Smooth muscle cell (in vitro differentiated cells): ENCODE data around the gene TTC28. TPM values are rescaled to one million over a fixed set of nuclear protein-coding genes. Genes with fewer than 3 reads are reported as not detected.
"Not testable (repeated sequence)": the region's sequence is repeated elsewhere in the genome, so short reads cannot be mapped to it uniquely, and the experiment has no call there.

Source experiments
- DNase-seq: peaks from one replicate; lab custom pipeline; 2025; ENCODE audit not compliant: unreplicated experiment; lab: John Stamatoyannopoulos, UW
- H2AFZ ChIP-seq: fragments of 200-600 bp; sonication (generic); 2 replicates; pipeline ENCODE4 v1.6.0; 2016; ENCODE audit warnings: antibody characterized with exemption, low read depth, mild to moderate bottlenecking
- H3F3A ChIP-seq: fragments of 200-600 bp; sonication (generic); 2 replicates; pipeline ENCODE4 v1.6.0; 2017; ENCODE audit warnings: antibody characterized with exemption, low read depth
- H3K27ac ChIP-seq: fragments of 200-600 bp; sonication (generic); 2 replicates; pipeline ENCODE4 v1.5.1; 2016; ENCODE audit warnings: low read depth, mild to moderate bottlenecking
- H3K27me3 ChIP-seq: fragments of 200-600 bp; sonication (generic); 2 replicates; pipeline ENCODE4 v1.6.1; 2016; ENCODE audit warnings: low read depth, mild to moderate bottlenecking
- H3K36me3 ChIP-seq: fragments of 200-600 bp; sonication (generic); 2 replicates; pipeline ENCODE4 v1.5.1; 2016; ENCODE audit warnings: low read depth
- H3K4me1 ChIP-seq: fragments of 200-600 bp; sonication (generic); 2 replicates; pipeline ENCODE4 v1.5.1; 2016; ENCODE audit warnings: low read depth
- H3K4me2 ChIP-seq: fragments of 200-600 bp; sonication (generic); 2 replicates; pipeline ENCODE4 v1.6.0; 2016; ENCODE audit warnings: mild to moderate bottlenecking
- H3K4me3 ChIP-seq: fragments of 200-600 bp; sonication (generic); 2 replicates; pipeline ENCODE4 v1.5.1; 2016; ENCODE audit warnings: mild to moderate bottlenecking
- H3K79me2 ChIP-seq: fragments of 200-600 bp; sonication (generic); 2 replicates; pipeline ENCODE4 v1.6.0; 2016; ENCODE audit warnings: low read depth, mild to moderate bottlenecking
- H3K9ac ChIP-seq: fragments of 200-600 bp; sonication (generic); 2 replicates; pipeline ENCODE4 v1.6.0; 2016; ENCODE audit warnings: low read depth
- H3K9me3 ChIP-seq: fragments of 200-600 bp; sonication (generic); replicated peaks from 2 replicates; pipeline ENCODE4 v1.5.1; 2016; ENCODE audit warnings: low read depth
- H4K20me1 ChIP-seq: fragments of 200-600 bp; sonication (generic); 2 replicates; pipeline ENCODE4 v1.6.0; 2016; ENCODE audit warnings: low read depth
- CTCF ChIP-seq: fragments of 200-600 bp; sonication (generic); IDR thresholded peaks from 2 replicates; pipeline ENCODE4 v1.5.1; 2017; ENCODE audit warnings: borderline replicate concordance, mild to moderate bottlenecking, antibody characterized with exemption; ENCODE audit not compliant: insufficient read depth, poor library complexity, severe bottlenecking
- WGBS: methylation state at CpG from one replicate; pipeline ENCODE4 v1.1.7; 2016; ENCODE audit warnings: low lambda C conversion rate; 5-methylcytosine and 5-hydroxymethylcytosine counted together
- polyA plus RNA-seq: library from polyadenylated mRNA; unstranded; fragments of >200 nt; fragmentation: Nextera tagmentation; extraction: Ambion mirVana; gene quantifications from 2 replicates; pipeline ENCODE4 v1.2.1, GENCODE V29; 2016
- total RNA-seq: library from RNA; depleted of rRNA; stranded (reverse); fragments of >200 nt; gene quantifications from 2 replicates; pipeline ENCODE4 v1.2.3, GENCODE V29; 2014

TTC28 gene
- total and polyA plus RNA-seq, 2 experiments from 2014 or later: 6.3 to 17.9 TPM

GRCh38 chr22:28521451-28521850 lies 158.2 kb downstream of the TTC28 start:
- H3K4me3 ChIP-seq: no peak overlapping the region
- H3K27me3 ChIP-seq: no peaks in the 10 kb centered on the region
- no peak for TF ChIP-seq CTCF
- no peaks in the 10 kb centered on the region for H3K36me3 ChIP-seq
- H3F3A ChIP-seq: no peaks in the 10 kb centered on the region
- no peak overlapping the region for H3K9ac ChIP-seq
- 74% methylated on average over 3 of the region's 3 CpGs for WGBS
- no peak overlapping the region for H2AFZ ChIP-seq
- DNase-seq: no peak
- no peak overlapping the region for H3K27ac ChIP-seq
- no peaks in the 10 kb centered on the region for H4K20me1 ChIP-seq
- H3K9me3 ChIP-seq: no peaks in the 10 kb centered on the region
- H3K79me2 ChIP-seq: no peaks in the 10 kb centered on the region
- H3K4me1 ChIP-seq: no peaks in the 10 kb centered on the region
- no peak overlapping the region for H3K4me2 ChIP-seq

GRCh38 chr22:28514321-28514821 lies 165.3 kb downstream of the TTC28 start:
- Histone ChIP-seq H3K4me1 (no peaks in the 10 kb centered on the region), H3F3A (no peaks in the 10 kb centered on the region), H3K9me3 (no peaks in the 10 kb centered on the region), H3K36me3 (no peaks in the 10 kb centered on the region), H4K20me1 (no peaks in the 10 kb centered on the region), H3K27ac (no peak overlapping the region), H3K4me2 (no peak overlapping the region), H3K79me2 (no peaks in the 10 kb centered on the region), H3K4me3 (no peak overlapping the region), H2AFZ (no peak overlapping the region), H3K27me3 (no peaks in the 10 kb centered on the region), H3K9ac (no peak overlapping the region)
- no peak for DNase-seq
- no peak for TF ChIP-seq CTCF
- WGBS: 92% methylated on average over 3 of the region's 3 CpGs

- not testable (repeated sequence) for H3K27me3 ChIP-seq, H3K4me3 ChIP-seq, H4K20me1 ChIP-seq, H3K4me2 ChIP-seq, H2AFZ ChIP-seq, DNase-seq, H3K79me2 ChIP-seq, H3K9me3 ChIP-seq, H3K4me1 ChIP-seq, H3K36me3 ChIP-seq, H3K27ac ChIP-seq, H3F3A ChIP-seq, H3K9ac ChIP-seq
- 100% methylated on average over 2 of the region's 2 CpGs for WGBS
These were observed 167.3 kb downstream of the TTC28 start for GRCh38 chr22:28512387-28512786.

GRCh38 chr22:28507896-28508295 lies 171.7 kb downstream of the TTC28 start:
- no peaks in the 10 kb centered on the region for H3F3A ChIP-seq
- no peak overlapping the region for H3K27ac ChIP-seq
- H3K9ac ChIP-seq: no peak overlapping the region
- TF ChIP-seq CTCF: no peak
- H3K4me3 ChIP-seq: no peak overlapping the region
- H3K79me2 ChIP-seq: no peaks in the 10 kb centered on the region
- H4K20me1 ChIP-seq: no peaks in the 10 kb centered on the region
- H3K4me2 ChIP-seq: no peak overlapping the region
- no peaks in the 10 kb centered on the region for H3K27me3 ChIP-seq
- no peaks in the 10 kb centered on the region for H3K9me3 ChIP-seq
- DNase-seq: no peak
- no peaks in the 10 kb centered on the region for H3K4me1 ChIP-seq
- H2AFZ ChIP-seq: no peak overlapping the region
- no peaks in the 10 kb centered on the region for H3K36me3 ChIP-seq
